Adrenal gland (tissue), 12 donors: ENCODE results near the gene SYNPO2. TPM values are rescaled to one million over a fixed set of nuclear protein-coding genes. Genes with fewer than 3 reads are reported as not detected.

Experiments
- DNase-seq, 7 donors: peaks; one replicate each; pipeline ENCODE4 v3.0.0-alpha.2; 2019 to 2020
- H3K27ac ChIP-seq, 5 donors: fragments of 200-600 bp; sonication (generic) in 4 of 5; 1 replicate in 3 of 5; 2 replicates in 2 of 5; pipeline versions ENCODE4 v1.5.1 to v1.8.0; 2016 to 2020; ENCODE audit warnings: mild to moderate bottlenecking in 1 of 5
- H3K27me3 ChIP-seq: fragments of 200-600 bp; 2 replicates; pipeline ENCODE4 v1.8.0; 2021
- H3K36me3 ChIP-seq, 2 donors: fragments of 200-600 bp; replicated peaks in 1 of 2; 1 replicate in 1 of 2; 2 replicates in 1 of 2; pipeline versions ENCODE4 v1.5.1 to v1.8.0; 2018 to 2022
- H3K4me1 ChIP-seq, 2 donors: fragments of 200-600 bp; replicated peaks in 1 of 2; 1 replicate in 1 of 2; 2 replicates in 1 of 2; pipeline versions ENCODE4 v1.5.1 to v1.8.0; 2018 to 2021
- H3K4me3 ChIP-seq, 4 donors: fragments of 200-600 bp; sonication (generic) in 3 of 4; one replicate each; pipeline ENCODE4 v1.5.1; 2016 to 2018
- H3K9me3 ChIP-seq, 3 donors: fragments of 200-600 bp; sonication (generic) in 1 of 3; replicated peaks in 1 of 3; 1 replicate in 2 of 3; 2 replicates in 1 of 3; pipeline versions ENCODE4 v1.5.1 to v1.8.0; 2016 to 2021
- POLR2A ChIP-seq, 2 donors: fragments of 450-650 bp; IDR thresholded peaks; one replicate each; pipeline ENCODE4 v1.6.1; 2017; ENCODE audit warnings: antibody characterized with exemption in 2 of 2, mild to moderate bottlenecking in 2 of 2, moderate library complexity in 1 of 2
- WGBS, 4 donors: extraction: QIAGEN DNeasy Blood & Tissue Kit in 2 of 4; methylation state at CpG; one replicate each; pipeline versions ENCODE4 v1.1.5 to v1.1.7; 2013 to 2017; 5-methylcytosine and 5-hydroxymethylcytosine counted together
- intact Hi-C, 2 donors: fragments of 100-400 bp; cut with DNase I; formaldehyde crosslinking; loops; one replicate each; pipeline versions ENCODE4 v1.14.1 to v1.15.0; 2022 to 2023
- polyA plus RNA-seq, 3 donors: library from polyadenylated mRNA; stranded (reverse); fragments of 200-250 nt in 2 of 3; fragments of 350-450 nt in 1 of 3; fragmentation: Illumina TruSeq in 1 of 3; extraction: RNeasy Lipid Tissue Mini Kit (QIAGEN cat#74804) in 1 of 3; gene quantifications; one replicate each; pipeline ENCODE4 v1.2.3, GENCODE V29; 2013 to 2014
- total RNA-seq, 9 donors: library from RNA; depleted of rRNA in 4 of 9; stranded (reverse); fragments of >200 nt in 4 of 9; fragments of 120-200 nt in 1 of 9; fragmentation: NEBNext Ultra II Directional in 1 of 9; extraction: Animal tissue kit (Norgen Biotek cat#: 25700) in 1 of 9; gene quantifications; one replicate each; pipeline versions ENCODE4 v1.1.0 to v1.2.4, GENCODE V29; 2013 to 2023
- TF ChIP-seq, protein P1 (sequence below), 6 experiments: fragments of 450-650 bp in 4 of 6; fragments of 200-600 bp in 2 of 6; sonication (generic) in 1 of 6; IDR thresholded peaks; 1 replicate in 5 of 6; 2 replicates in 1 of 6; pipeline versions ENCODE4 v1.5.1 to v1.8.0; 2016 to 2021; ENCODE audit warnings: antibody characterized with exemption in 6 of 6, mild to moderate bottlenecking in 2 of 6, moderate library complexity in 1 of 6
- donor health status: healthy with polysubstance abuse.
- donor health status: Bipolar disorder and iron deficiency.
- donor health status: DM: yes; HTN: yes; CAD: no.
- donor health status: DM: no; HTN: no; CAD: no.
- donor health status: DM: no; HTN: no; CAD: no.
- donor health status: DM: yes; HTN: yes; CAD: no.

SYNPO2 gene
- total and polyA plus RNA-seq, 12 donors: 4.5 to 49.0 (median 18.4) TPM

DNA sequence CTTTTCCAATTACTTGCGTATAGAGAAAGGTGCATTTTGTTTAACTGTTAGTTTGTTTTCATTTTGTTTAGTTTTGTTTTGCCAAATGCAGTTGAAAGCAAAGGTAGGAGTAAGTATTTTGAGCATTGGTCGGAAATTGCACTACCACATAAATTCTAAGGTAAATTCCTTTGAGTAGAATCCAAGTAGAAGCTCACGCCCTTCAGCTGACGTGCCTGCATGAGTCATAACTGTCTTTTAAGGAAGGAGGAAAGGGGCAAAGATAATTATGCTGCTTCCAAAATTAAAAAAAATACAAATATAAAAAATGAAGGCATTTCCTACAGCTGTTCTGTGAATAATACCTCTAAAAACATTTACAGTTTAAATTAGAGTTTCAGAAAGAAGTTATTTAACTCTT, 136.8 kb downstream of the SYNPO2 start:
- H3K27ac ChIP-seq: peak overlapping the region in 4 of 5 donors; percentile 49 to 67 (median 58)
- peaks cover 0 to 13% of the 10 kb centered on the region in 2 donors for H3K4me1 ChIP-seq
- no peaks in the 10 kb centered on the region for H3K27me3 ChIP-seq
- WGBS, 4 donors: 26 to 46% (median 28%) methylated on average over 4 of the region's 4 CpGs
- intact Hi-C loops: no loop called here
- TF ChIP-seq, protein P1, sequence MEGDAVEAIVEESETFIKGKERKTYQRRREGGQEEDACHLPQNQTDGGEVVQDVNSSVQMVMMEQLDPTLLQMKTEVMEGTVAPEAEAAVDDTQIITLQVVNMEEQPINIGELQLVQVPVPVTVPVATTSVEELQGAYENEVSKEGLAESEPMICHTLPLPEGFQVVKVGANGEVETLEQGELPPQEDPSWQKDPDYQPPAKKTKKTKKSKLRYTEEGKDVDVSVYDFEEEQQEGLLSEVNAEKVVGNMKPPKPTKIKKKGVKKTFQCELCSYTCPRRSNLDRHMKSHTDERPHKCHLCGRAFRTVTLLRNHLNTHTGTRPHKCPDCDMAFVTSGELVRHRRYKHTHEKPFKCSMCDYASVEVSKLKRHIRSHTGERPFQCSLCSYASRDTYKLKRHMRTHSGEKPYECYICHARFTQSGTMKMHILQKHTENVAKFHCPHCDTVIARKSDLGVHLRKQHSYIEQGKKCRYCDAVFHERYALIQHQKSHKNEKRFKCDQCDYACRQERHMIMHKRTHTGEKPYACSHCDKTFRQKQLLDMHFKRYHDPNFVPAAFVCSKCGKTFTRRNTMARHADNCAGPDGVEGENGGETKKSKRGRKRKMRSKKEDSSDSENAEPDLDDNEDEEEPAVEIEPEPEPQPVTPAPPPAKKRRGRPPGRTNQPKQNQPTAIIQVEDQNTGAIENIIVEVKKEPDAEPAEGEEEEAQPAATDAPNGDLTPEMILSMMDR (IDR thresholded peaks at IDR 0.05): no peak
- TF ChIP-seq POLR2A (IDR thresholded peaks at IDR 0.05): no peak
- no peaks in the 10 kb centered on the region for H3K9me3 ChIP-seq
- peak overlapping the region in 1 of 4 donors; percentile 32 for H3K4me3 ChIP-seq
- H3K36me3 ChIP-seq: no peaks in the 10 kb centered on the region
- peak in 6 of 7 donors; percentile 23 to 69 (median 56) for DNase-seq

GRCh38 chr4:119025916-119026661, 137.4 kb downstream of the SYNPO2 start:
- intact Hi-C loops: no loop called here
- DNase-seq: peak in 5 of 7 donors; percentile 33 to 68 (median 51)
- WGBS, 4 donors: 19 to 37% (median 26%) methylated on average over 4 of the region's 4 CpGs

DNA sequence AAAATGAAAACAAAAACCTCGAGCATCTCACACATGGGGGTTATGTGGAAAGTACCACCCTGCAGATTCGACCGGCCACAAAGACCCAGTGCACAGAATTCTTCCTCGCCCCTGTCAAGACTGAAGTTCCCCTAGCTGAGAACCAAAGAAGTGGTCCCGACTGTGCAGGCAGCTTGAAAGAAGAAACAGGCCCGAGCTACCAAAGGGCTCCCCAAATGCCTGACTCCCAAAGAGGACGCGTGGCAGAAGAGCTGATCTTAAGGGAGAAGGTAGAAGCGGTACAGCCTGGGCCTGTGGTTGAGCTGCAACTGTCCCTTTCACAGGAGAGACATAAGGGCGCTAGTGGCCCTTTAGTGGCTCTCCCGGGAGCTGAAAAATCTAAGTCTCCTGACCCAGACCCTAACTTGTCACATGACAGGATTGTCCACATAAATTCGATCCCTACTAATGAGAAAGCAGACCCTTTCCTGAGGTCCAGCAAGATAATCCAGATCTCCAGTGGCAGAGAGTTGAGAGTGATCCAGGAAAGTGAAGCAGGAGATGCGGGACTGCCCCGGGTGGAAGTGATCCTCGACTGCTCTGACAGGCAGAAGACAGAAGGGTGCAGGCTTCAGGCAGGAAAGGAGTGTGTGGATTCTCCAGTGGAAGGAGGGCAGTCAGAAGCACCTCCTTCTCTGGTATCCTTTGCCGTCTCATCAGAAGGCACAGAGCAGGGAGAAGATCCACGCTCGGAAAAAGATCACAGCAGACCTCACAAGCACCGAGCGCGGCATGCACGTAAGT, 138.2 kb downstream of the SYNPO2 start:
- Histone ChIP-seq H3K27me3 (no peaks in the 10 kb centered on the region), H3K9me3 (no peaks in the 10 kb centered on the region), H3K4me3 (peak overlapping the region in 1 of 4 donors; percentile 42), H3K4me1 (peaks cover 0 to 13% of the 10 kb centered on the region in 2 donors), H3K36me3 (no peaks in the 10 kb centered on the region), H3K27ac (peak overlapping the region in 3 of 5 donors; percentile 46 to 67 (median 63))
- no peak for DNase-seq
- no peak for TF ChIP-seq POLR2A (IDR thresholded peaks at IDR 0.05)
- TF ChIP-seq, protein P1 (IDR thresholded peaks at IDR 0.05): no peak
- 72 to 85% (median 82%) methylated on average over 19 to 22 of the region's 22 CpGs for WGBS, 4 donors
- intact Hi-C loops: no loop called here

More at GRCh38 chr4:119025916-119026661, 137.4 kb downstream of the SYNPO2 start:
- peak overlapping the region in 4 of 5 donors; percentile 49 to 67 (median 58) for H3K27ac ChIP-seq
- H3K9me3 ChIP-seq: no peaks in the 10 kb centered on the region
- TF ChIP-seq POLR2A (IDR thresholded peaks at IDR 0.05): no peak
- TF ChIP-seq, protein P1 (IDR thresholded peaks at IDR 0.05): no peak
- H3K4me3 ChIP-seq: peak overlapping the region in 1 of 4 donors; percentile 32
- peaks cover 0 to 13% of the 10 kb centered on the region in 2 donors for H3K4me1 ChIP-seq
- no peaks in the 10 kb centered on the region for H3K27me3 ChIP-seq
- no peaks in the 10 kb centered on the region for H3K36me3 ChIP-seq

- Histone ChIP-seq H3K27ac (peak overlapping the region in 2 of 5 donors; percentile 63 to 67), H3K27me3 (no peaks in the 10 kb centered on the region), H3K36me3 (no peaks in the 10 kb centered on the region), H3K9me3 (no peaks in the 10 kb centered on the region), H3K4me1 (peaks cover 0 to 13% of the 10 kb centered on the region in 2 donors), H3K4me3 (peak overlapping the region in 1 of 4 donors; percentile 42)
- WGBS, 4 donors: 59 to 69% (median 65%) methylated on average over 2 of the region's 2 CpGs
- TF ChIP-seq POLR2A (IDR thresholded peaks at IDR 0.05): no peak
- TF ChIP-seq, protein P1 (IDR thresholded peaks at IDR 0.05): no peak
- intact Hi-C loops: no loop called here
- DNase-seq: no peak
These were observed 139.2 kb downstream of the SYNPO2 start for GRCh38 chr4:119027811-119028210.
